ENCODE data around the gene ANKRD65.
A peak's percentile ranks its signal among the peaks of the same experiment; 100 is the strongest.

Gene ANKRD65

DNA sequence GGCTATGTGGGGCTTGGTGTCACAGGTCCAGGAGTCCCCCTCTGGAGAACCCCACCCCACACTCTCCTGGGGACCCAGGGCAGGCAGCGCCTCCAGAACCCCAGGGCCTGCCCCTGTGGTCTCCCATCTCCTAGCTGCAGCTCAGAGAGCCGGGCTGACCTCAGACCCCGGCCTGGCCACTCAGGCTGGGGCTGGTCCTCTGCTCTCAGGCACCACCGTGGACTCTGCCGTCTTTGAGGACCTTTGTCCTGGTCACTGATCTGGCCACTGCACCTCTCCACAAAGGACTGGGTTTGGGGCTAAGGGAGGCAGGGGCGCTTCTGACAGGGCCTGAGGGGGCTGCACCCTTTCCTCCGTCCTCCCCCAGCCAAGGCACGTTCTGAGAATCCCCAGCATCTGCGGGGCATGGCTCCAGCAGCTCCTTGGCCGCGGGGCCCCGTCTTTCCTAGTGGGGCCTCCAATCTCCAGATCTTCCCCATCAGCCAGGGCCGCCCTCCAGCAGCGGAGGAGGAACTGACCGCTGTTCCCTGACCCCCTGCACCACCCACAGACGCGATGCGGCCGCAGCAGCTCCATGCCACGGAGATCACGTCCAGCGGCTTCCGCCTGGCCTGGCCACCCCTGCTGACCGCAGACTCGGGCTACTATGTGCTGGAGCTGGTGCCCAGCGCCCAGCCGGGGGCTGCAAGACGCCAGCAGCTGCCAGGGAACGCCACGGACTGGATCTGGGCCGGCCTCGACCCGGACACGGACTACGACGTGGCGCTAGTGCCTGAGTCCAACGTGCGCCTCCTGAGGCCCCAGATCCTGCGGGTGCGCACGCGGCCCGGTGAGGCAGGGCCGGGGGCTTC is 17.7 kb upstream of the ANKRD65 start:
- TF ChIP-seq POLR2A (IDR thresholded peaks at IDR 0.05; ENCODE audit: low read depth, low read length), result no peak
- TF ChIP-seq TAF1 (IDR thresholded peaks at IDR 0.05; ENCODE audit: borderline replicate concordance, low read depth, low read length), result no peak
- TF ChIP-seq POLR2AphosphoS5 (IDR thresholded peaks at IDR 0.05; ENCODE audit: low read depth, low read length), result no peak

DNA sequence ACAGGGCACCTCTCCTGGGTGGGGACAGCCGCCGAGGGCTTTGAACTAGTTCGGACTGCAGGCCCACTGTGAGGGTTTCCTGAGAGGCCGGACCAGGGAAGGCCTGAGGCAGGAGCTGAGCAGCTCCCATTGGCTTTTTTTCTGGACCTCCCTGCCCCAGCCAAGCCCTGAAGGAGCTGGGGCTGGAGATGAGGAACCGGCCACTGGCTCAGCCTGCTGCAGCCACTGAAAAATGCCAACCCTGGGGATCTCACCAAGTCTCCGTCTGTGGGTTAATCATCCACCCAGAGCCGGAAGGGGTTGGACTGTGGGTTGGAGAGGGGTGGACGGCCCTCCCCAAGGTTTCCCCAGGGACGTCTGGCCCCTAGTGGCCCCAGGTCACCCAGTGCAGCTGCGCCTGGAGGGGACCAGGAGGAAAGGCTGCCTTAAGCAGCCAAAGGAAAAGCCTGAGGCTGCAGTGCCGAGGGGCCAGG is 16.9 kb upstream of the ANKRD65 start:
- TF ChIP-seq POLR2AphosphoS5 (IDR thresholded peaks at IDR 0.05; ENCODE audit: low read depth, low read length), result no peak
- TF ChIP-seq TAF1 (IDR thresholded peaks at IDR 0.05; ENCODE audit: borderline replicate concordance, low read depth, low read length), result no peak
- TF ChIP-seq POLR2A (IDR thresholded peaks at IDR 0.05; ENCODE audit: low read depth, low read length), result no peak
- DNase-seq (ENCODE audit: insufficient read length), result peak; percentile 41
- no peak for FAIRE-seq

More for the DNA sequence above, 17.7 kb upstream of the ANKRD65 start:
- FAIRE-seq (no peak), DNase-seq (ENCODE audit: insufficient read length) (no peak)

DNA sequence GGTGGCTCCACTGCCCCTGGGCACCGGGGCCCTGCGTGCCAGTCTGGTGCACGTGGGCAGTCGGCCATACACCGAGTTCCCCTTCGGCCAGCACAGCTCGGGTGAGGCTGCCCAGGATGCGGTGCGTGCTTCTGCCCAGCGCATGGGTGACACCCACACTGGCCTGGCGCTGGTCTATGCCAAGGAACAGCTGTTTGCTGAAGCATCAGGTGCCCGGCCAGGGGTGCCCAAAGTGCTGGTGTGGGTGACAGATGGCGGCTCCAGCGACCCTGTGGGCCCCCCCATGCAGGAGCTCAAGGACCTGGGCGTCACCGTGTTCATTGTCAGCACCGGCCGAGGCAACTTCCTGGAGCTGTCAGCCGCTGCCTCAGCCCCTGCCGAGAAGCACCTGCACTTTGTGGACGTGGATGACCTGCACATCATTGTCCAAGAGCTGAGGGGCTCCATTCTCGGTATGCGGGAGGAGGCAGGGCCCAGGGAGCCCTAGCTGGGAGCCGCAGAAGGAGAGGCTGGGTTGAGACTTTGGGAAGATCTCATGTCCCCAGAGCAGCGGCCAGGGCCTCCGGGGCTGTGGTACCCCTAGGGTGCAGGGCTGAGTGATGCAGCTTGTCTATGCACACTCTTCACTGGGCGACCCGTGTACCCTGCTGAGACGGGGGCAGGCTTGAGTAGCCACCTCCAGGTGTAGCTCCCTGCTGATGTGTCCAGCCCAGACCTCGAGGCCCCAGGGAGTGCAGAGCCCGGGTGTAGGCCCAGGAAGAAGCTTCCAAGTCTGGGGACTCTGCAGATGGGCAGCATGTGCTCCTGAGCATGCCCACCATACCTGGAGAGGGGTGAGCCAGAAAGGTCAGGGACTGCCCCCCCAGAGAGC is 16.2 kb upstream of the ANKRD65 start:
- FAIRE-seq (no peak), DNase-seq (ENCODE audit: insufficient read length) (no peak)
- TF ChIP-seq TAF1 (IDR thresholded peaks at IDR 0.05; ENCODE audit: borderline replicate concordance, low read depth, low read length), result no peak
- TF ChIP-seq POLR2AphosphoS5 (IDR thresholded peaks at IDR 0.05; ENCODE audit: low read depth, low read length), result no peak
- TF ChIP-seq POLR2A (IDR thresholded peaks at IDR 0.05; ENCODE audit: low read depth, low read length), result no peak

DNA sequence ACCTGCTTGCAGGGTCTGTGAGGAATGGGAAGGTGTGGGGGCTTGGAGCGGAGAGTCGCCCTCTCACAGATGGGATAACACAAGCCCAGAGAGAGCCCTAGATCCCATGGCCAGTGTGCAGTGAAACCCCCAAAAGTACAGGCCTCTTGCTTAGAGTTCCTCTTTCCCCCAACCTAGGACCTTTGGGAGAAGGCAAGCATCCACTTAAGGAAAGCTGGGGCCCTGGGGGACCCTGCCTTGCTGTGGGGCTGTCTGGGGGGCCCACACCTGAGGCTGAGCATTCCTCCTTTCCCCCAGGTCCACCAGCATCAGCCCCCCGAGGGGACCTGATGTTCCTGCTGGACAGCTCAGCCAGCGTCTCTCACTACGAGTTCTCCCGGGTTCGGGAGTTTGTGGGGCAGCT is 15.6 kb upstream of the ANKRD65 start:
- TF ChIP-seq POLR2A (IDR thresholded peaks at IDR 0.05; ENCODE audit: low read depth, low read length) (no peak), TAF1 (IDR thresholded peaks at IDR 0.05; ENCODE audit: borderline replicate concordance, low read depth, low read length) (no peak), POLR2AphosphoS5 (IDR thresholded peaks at IDR 0.05; ENCODE audit: low read depth, low read length) (no peak)
- no peak for DNase-seq (ENCODE audit: insufficient read length)
- FAIRE-seq, result no peak

DNA sequence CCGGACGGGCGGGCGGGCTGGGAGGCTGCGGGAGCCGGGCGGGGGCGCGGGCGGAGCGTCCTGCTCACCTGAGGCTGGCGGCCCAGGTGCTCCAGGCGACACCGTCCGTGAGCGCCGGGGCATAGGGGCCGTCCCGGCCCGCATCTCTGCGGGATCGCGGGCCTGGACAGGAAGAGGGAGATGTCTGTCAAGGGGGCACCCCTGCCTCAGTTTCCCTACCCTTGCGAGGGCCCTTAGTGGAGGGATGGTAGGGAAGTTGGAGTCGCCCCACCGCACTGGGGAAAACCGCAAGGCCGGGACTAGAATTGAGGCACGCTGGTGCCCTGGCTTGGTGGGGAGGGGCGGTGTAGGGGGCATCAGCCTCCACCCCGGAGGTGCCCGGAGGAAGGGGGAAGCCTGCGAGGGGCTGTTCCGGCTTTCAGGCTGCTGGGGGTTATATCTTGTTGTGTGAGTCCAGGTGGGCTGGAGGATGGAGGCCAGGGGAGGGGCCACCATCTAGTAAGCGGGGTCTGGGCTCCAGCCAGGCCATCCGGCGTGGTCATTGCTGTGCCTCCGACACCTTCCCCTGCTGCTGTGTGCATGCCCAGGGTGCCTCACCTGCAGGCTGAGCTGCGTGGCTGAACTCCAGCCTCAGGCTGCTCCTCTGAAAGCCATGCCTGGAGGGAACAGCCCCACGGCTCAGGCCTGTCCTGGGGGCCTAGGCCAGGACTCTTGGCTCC is 15.0 kb upstream of the ANKRD65 start:
- TF ChIP-seq TAF1 (IDR thresholded peaks at IDR 0.05; ENCODE audit: borderline replicate concordance, low read depth, low read length) (no peak), POLR2A (IDR thresholded peaks at IDR 0.05; ENCODE audit: low read depth, low read length) (no peak)
- FAIRE-seq (no peak), DNase-seq (ENCODE audit: insufficient read length) (peak; percentile 31)

DNA sequence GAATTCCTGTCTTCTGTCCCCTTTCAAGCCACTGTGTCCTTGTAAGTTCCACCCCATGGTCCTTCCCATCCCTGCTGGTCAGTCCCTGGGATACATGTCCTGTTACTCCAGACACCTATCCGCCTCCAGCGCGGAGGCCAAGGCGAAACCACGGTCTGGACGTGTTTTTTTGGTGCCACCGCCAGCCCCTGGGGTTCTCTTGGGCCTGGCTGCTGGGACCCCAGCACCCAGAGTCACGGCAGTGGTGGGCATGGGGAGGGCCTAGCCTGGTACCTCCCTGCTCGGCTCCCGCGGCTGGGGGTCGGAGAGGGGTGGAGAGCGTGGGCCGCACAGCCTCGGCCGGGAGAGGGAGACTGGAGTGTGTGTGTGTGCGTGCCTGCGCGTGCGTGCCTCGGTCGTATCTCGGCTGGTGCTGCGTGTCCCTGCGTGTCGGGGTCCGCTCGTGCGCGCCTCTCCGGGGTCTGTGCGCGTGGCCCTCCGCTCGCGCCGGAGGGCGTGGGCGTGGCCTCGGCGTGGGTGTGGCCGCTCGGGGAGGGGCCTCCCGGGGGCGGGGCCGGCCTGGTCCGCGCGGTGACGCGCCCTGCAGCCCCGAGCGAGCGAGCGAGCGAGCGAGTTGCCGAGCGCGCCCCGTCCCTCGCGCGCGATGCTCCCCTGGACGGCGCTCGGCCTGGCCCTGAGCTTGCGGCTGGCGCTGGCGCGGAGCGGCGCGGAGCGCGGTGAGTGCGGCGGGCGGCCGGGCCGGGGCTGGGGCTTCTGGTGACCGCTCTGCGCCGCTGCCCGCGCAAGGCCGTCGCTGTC is 14.2 kb upstream of the ANKRD65 start, which contains the start of gene VWA1:
Gene VWA1, plus strand, starts transcription at position 585 of the 798 bp plus-strand sequence. Its CDS starts 59 bp downstream, at position 644.
- DNase-seq (ENCODE audit: insufficient read length) (peak; percentile 93), FAIRE-seq (peak; percentile 72)
- TF ChIP-seq POLR2A (IDR thresholded peaks at IDR 0.05; ENCODE audit: low read depth, low read length) (no peak), TAF1 (IDR thresholded peaks at IDR 0.05; ENCODE audit: borderline replicate concordance, low read depth, low read length) (no peak), POLR2AphosphoS5 (IDR thresholded peaks at IDR 0.05; ENCODE audit: low read depth, low read length) (no peak)

DNA sequence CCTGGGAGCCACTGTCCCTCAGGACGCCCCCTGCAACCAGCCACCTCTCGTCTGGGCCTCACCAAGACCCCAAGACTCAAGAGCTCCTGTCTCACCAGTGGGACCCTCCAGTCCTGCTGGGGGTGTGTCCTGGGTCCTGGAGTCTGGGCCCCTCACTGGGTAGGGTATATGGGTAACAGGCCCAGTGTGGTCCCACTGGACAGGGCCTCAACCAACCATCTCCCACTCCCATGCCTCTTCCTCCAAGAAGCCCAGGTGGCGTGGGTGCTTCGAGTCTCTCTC is 13.7 kb upstream of the ANKRD65 start:
- TF ChIP-seq TAF1 (IDR thresholded peaks at IDR 0.05; ENCODE audit: borderline replicate concordance, low read depth, low read length) (no peak), POLR2AphosphoS5 (IDR thresholded peaks at IDR 0.05; ENCODE audit: low read depth, low read length) (no peak), POLR2A (IDR thresholded peaks at IDR 0.05; ENCODE audit: low read depth, low read length) (no peak)

DNA sequence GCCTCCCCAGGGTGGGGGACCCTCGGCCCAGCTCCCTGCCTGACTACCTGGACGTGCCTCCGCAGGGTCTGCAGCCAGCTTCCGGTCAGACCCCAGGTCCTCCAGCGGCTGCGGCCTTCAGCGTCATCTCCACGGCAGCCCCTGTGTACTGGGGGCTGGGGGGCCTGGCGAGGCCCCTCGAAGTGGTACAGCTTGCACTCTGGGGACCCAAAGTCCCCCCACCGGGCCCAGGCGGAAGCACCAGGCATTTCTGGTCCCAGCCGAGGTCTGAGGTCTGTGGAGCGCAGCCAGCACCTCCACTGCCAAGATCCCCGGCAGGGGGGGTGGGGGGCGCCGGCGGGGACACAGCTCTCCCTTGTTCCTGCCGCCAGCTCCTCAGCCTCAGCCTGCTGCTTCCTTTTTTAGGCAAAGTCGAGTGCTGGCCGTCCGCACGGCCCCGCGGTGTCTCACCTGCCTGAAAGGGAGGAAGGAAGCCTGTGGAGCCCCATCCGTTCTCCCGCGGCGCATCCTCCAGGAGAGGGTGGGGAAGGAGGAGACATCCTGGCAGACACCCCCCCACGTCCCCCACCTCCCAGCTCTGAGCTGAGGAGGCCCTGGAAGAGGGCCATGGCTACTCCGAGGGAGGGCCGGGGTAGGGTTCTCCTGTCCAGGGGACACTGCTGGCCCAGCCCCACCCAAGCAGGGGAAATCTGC is 13.2 kb upstream of the ANKRD65 start:
- FAIRE-seq (no peak), DNase-seq (ENCODE audit: insufficient read length) (peak; percentile 32)
- no peak for TF ChIP-seq POLR2A (IDR thresholded peaks at IDR 0.05; ENCODE audit: low read depth, low read length)
- TF ChIP-seq POLR2AphosphoS5 (IDR thresholded peaks at IDR 0.05; ENCODE audit: low read depth, low read length), result no peak
- no peak for TF ChIP-seq TAF1 (IDR thresholded peaks at IDR 0.05; ENCODE audit: borderline replicate concordance, low read depth, low read length)

More for the DNA sequence above, 13.7 kb upstream of the ANKRD65 start:
- FAIRE-seq (no peak), DNase-seq (ENCODE audit: insufficient read length) (peak; percentile 28)

DNA sequence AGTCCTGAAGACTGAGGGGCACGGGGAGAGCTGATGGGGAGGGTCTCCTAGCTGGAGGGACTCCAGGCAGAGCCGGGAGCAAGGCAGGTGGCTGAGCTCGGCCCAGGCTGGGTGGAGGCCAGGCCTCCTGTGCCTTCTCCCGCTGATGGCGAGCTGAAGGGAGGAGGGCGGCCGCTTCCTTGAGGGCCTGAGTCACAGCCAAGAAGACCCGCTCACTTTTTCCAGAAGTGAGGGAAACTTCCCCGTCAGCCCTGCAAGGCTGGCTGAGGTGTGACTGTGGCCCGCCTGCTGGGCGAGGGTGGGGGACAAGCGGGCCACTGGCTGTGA is 12.7 kb upstream of the ANKRD65 start:
- TF ChIP-seq POLR2A (IDR thresholded peaks at IDR 0.05; ENCODE audit: low read depth, low read length), result no peak
- FAIRE-seq (peak; percentile 14), DNase-seq (ENCODE audit: insufficient read length) (peak; percentile 30)
